ENCODE measurements around the gene EML6. TPM values are rescaled to one million over a fixed set of nuclear protein-coding genes. Genes with fewer than 3 reads are reported as not detected.

EML6 gene
- total and polyA plus RNA-seq, 2 donors (not counting 1 experiment from before 2014, with no cell fraction given) = 0.34 to 1.3 TPM

DNA sequence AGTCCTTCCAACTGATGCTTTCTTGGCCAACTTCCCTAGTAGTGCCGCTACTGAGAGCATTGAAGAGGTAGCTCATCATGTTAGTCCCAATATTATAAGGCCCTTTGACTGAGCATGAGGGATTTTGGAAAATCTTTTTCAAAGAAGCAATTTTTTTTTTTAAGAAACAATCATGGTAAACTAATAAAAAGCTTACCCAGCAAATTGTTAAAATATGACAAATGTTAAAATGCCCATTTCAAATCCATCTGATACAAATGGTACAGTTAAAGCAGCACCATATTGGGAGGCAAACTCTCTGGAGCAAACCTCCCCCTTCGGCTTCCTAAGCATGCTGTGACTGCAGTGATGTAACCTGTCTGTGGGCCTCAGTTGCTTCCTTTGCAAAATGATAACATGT, 191.2 kb downstream of the EML6 start:
- Histone ChIP-seq H3K27ac (ENCODE audit: insufficient read depth, low read length) (no peak overlapping the region), H2AFZ (ENCODE audit: low read length) (no peak overlapping the region), H3K79me2 (ENCODE audit: control insufficient read depth, insufficient read depth, low read length) (no peaks in the 10 kb centered on the region), H3K4me2 (ENCODE audit: extremely low read depth, insufficient read depth, low read length) (no peak overlapping the region), H3K9me3 (ENCODE audit: control insufficient read depth, insufficient read depth, low read depth, low read length) (no peaks in the 10 kb centered on the region), H3K27me3 (ENCODE audit: control insufficient read depth, insufficient read depth, low read length) (no peaks in the 10 kb centered on the region), H3K4me1 (ENCODE audit: control insufficient read depth, extremely low read depth, insufficient read depth, low read length) (peaks cover 2% of the 10 kb centered on the region), H4K20me1 (ENCODE audit: control insufficient read depth, extremely low read depth, insufficient read depth, low read length) (no peaks in the 10 kb centered on the region), H3K36me3 (ENCODE audit: control insufficient read depth, insufficient read depth, low read length) (no peaks in the 10 kb centered on the region), H3K4me3 (replicated peaks in 1 of 4; ENCODE audit: control extremely low read depth in 1 of 4, insufficient read depth in 1 of 4, low read depth in 3 of 4, low read length in 4 of 4) (no peak overlapping the region), H3K9ac (ENCODE audit: insufficient read depth, low read length) (no peak overlapping the region)
- DNase-seq (ENCODE audit: low read depth in 2 of 2) = no peak
- TF ChIP-seq EZH2 (IDR thresholded peaks at IDR 0.05; ENCODE audit: low read length, missing control alignments) = no peak
- TF ChIP-seq, protein P1, sequence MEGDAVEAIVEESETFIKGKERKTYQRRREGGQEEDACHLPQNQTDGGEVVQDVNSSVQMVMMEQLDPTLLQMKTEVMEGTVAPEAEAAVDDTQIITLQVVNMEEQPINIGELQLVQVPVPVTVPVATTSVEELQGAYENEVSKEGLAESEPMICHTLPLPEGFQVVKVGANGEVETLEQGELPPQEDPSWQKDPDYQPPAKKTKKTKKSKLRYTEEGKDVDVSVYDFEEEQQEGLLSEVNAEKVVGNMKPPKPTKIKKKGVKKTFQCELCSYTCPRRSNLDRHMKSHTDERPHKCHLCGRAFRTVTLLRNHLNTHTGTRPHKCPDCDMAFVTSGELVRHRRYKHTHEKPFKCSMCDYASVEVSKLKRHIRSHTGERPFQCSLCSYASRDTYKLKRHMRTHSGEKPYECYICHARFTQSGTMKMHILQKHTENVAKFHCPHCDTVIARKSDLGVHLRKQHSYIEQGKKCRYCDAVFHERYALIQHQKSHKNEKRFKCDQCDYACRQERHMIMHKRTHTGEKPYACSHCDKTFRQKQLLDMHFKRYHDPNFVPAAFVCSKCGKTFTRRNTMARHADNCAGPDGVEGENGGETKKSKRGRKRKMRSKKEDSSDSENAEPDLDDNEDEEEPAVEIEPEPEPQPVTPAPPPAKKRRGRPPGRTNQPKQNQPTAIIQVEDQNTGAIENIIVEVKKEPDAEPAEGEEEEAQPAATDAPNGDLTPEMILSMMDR (conservative IDR thresholded peaks at IDR 0.05 in 1 of 2, IDR thresholded peaks at IDR 0.05 in 1 of 2; ENCODE audit: low read depth in 1 of 2, low read length in 2 of 2) = no peak

DNA sequence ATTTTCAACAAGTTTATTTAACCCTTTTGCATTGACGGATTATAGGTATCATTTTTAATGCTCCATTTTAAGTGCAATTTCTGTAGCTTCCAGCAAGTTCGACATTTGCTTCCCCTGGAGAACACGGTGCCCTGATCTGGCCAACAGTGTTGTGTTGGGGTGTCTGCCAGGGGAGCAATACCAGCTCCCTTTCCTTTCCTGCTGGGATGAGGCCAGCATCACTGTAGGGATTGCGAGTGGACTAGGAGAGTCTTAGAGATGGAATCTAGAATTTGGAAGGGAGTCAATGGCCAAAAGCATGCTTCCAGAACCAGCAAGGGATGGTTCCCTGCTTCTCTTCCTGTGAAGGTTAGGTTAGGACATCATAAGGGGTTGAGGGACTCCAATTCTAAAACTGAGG, 191.6 kb downstream of the EML6 start:
- H3K4me1 ChIP-seq (ENCODE audit: control insufficient read depth, extremely low read depth, insufficient read depth, low read length) = peaks cover 2% of the 10 kb centered on the region
- no peak overlapping the region for H3K4me3 ChIP-seq (replicated peaks in 1 of 4; ENCODE audit: control extremely low read depth in 1 of 4, insufficient read depth in 1 of 4, low read depth in 3 of 4, low read length in 4 of 4)
- H3K79me2 ChIP-seq (ENCODE audit: control insufficient read depth, insufficient read depth, low read length) = no peaks in the 10 kb centered on the region
- no peak overlapping the region for H2AFZ ChIP-seq (ENCODE audit: low read length)
- TF ChIP-seq EZH2 (IDR thresholded peaks at IDR 0.05; ENCODE audit: low read length, missing control alignments) = no peak
- TF ChIP-seq, protein P1 (conservative IDR thresholded peaks at IDR 0.05 in 1 of 2, IDR thresholded peaks at IDR 0.05 in 1 of 2; ENCODE audit: low read depth in 1 of 2, low read length in 2 of 2) = no peak
- H3K9ac ChIP-seq (ENCODE audit: insufficient read depth, low read length) = no peak overlapping the region
- H3K9me3 ChIP-seq (ENCODE audit: control insufficient read depth, insufficient read depth, low read depth, low read length) = no peaks in the 10 kb centered on the region
- no peaks in the 10 kb centered on the region for H3K27me3 ChIP-seq (ENCODE audit: control insufficient read depth, insufficient read depth, low read length)
- H3K27ac ChIP-seq (ENCODE audit: insufficient read depth, low read length) = no peak overlapping the region
- no peaks in the 10 kb centered on the region for H3K36me3 ChIP-seq (ENCODE audit: control insufficient read depth, insufficient read depth, low read length)
- no peak overlapping the region for H3K4me2 ChIP-seq (ENCODE audit: extremely low read depth, insufficient read depth, low read length)
- no peaks in the 10 kb centered on the region for H4K20me1 ChIP-seq (ENCODE audit: control insufficient read depth, extremely low read depth, insufficient read depth, low read length)
- DNase-seq (ENCODE audit: low read depth in 2 of 2) = no peak

DNA sequence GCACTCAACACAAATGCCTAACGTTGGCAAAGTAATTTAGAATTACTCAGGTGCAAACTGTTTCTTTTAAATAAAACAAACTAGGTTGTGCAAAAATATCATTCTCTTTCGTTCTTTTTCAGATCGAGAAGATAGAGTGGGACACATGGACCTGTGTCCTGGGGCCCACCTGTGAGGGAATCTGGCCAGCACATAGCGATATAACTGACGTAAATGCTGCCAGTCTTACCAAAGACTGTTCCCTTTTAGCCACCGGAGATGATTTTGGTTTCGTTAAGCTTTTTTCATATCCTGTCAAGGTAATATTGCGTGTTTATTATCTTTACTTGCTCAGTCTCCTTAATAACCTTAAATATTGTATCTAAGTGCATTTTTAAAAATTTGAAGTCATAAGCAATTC, 193.2 kb downstream of the EML6 start:
- Histone ChIP-seq H3K4me1 (ENCODE audit: control insufficient read depth, extremely low read depth, insufficient read depth, low read length) (peaks cover 2% of the 10 kb centered on the region), H4K20me1 (ENCODE audit: control insufficient read depth, extremely low read depth, insufficient read depth, low read length) (no peaks in the 10 kb centered on the region), H3K4me3 (replicated peaks in 1 of 4; ENCODE audit: control extremely low read depth in 1 of 4, insufficient read depth in 1 of 4, low read depth in 3 of 4, low read length in 4 of 4) (no peak overlapping the region), H3K36me3 (ENCODE audit: control insufficient read depth, insufficient read depth, low read length) (no peaks in the 10 kb centered on the region), H3K27ac (ENCODE audit: insufficient read depth, low read length) (no peak overlapping the region), H2AFZ (ENCODE audit: low read length) (no peak overlapping the region), H3K79me2 (ENCODE audit: control insufficient read depth, insufficient read depth, low read length) (no peaks in the 10 kb centered on the region), H3K9me3 (ENCODE audit: control insufficient read depth, insufficient read depth, low read depth, low read length) (no peaks in the 10 kb centered on the region), H3K27me3 (ENCODE audit: control insufficient read depth, insufficient read depth, low read length) (no peaks in the 10 kb centered on the region), H3K4me2 (ENCODE audit: extremely low read depth, insufficient read depth, low read length) (no peak overlapping the region), H3K9ac (ENCODE audit: insufficient read depth, low read length) (no peak overlapping the region)
- DNase-seq (ENCODE audit: low read depth in 2 of 2) = no peak
- no peak for TF ChIP-seq EZH2 (IDR thresholded peaks at IDR 0.05; ENCODE audit: low read length, missing control alignments)

All from fibroblast of lung (primary cell).